OCI-M2 (cell line): Measurements from ENCODE around the gene TMEM184B.

Experiments used
- DNase-seq: peaks from one replicate; lab custom pipeline; 2025; ENCODE audit not compliant: unreplicated experiment; lab: John Stamatoyannopoulos, UW

TMEM184B gene

DNA sequence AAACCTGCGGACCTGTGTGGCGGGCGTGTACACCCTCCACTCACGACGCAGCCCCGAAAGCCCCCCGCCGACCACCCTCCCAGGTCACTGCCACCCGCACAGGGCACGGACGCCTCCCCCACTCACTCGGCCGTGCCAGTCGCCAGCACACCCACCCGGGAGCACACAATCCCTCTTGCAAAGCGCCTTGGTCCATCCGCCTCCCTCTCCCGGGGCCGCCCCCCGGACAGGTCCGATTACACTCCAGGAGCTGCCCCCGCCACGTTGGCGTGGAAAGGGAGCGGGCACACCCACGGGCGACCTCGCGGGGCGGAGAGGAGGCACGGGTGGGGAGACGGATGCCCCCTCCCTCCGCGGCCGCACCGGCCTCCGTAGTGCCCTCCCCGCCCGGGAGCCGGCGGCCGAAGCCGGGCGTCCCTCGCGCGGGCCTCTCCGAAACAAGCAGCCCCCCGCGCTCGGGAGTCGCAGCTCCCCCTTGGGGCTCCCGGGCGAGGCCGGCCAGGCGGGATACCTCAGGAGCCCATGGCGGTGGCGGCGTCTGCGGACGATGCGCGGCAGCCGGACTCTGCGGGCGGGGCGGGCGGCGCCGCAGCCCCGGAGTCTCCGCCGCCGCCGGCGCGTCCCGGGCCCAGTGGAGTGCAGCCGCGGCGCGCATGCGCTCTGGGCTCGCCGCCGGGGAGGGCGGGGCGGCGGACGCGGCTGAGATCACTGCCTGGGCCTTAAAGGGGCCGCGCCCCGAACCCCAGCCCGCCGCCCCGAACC lies at the start of gene TMEM184B:
TSS of gene TMEM184B (minus strand) at position 638 of the 762 bp plus-strand sequence. CDS start 25,049 bp downstream, outside the sequence.
- no peak for DNase-seq

DNA sequence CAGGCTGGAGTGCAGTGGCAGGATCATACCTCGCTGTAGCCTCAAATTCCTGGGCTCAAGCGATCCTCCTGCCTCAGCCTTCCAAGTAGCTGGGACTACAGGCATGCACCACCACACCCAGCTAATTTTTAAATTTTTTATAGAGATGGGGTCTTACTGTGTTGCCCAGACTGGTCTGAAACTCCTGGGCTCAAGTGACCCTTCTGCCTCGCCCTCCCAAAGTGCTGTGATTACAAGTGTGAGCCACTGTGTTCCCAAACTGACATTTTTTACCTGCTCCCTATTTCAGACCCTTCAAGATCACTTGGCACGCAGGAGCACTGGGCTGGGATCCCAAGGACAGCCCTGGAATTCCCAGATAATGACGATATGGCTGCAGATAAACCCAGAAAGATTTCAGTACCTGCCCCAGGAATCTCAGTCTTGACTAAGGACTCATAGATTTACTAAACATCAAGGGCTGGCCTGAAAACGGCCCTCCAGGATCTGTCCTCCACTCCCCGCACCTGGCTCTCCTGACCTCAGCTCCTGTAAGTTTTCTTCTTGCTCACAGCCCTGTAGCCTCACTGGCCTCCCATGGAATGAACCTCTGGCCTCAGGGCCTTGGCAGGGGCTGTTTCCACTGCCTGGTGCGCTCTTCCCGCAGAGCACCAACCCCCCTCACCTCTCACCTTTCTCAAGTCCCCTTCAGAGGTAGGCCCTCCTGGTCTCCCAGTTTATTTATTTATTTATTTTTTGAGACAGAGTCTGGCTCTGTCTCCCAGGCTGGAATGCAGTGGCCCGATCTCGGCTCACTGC lies 48.0 kb upstream of the TMEM184B start:
- no peak for DNase-seq

DNA sequence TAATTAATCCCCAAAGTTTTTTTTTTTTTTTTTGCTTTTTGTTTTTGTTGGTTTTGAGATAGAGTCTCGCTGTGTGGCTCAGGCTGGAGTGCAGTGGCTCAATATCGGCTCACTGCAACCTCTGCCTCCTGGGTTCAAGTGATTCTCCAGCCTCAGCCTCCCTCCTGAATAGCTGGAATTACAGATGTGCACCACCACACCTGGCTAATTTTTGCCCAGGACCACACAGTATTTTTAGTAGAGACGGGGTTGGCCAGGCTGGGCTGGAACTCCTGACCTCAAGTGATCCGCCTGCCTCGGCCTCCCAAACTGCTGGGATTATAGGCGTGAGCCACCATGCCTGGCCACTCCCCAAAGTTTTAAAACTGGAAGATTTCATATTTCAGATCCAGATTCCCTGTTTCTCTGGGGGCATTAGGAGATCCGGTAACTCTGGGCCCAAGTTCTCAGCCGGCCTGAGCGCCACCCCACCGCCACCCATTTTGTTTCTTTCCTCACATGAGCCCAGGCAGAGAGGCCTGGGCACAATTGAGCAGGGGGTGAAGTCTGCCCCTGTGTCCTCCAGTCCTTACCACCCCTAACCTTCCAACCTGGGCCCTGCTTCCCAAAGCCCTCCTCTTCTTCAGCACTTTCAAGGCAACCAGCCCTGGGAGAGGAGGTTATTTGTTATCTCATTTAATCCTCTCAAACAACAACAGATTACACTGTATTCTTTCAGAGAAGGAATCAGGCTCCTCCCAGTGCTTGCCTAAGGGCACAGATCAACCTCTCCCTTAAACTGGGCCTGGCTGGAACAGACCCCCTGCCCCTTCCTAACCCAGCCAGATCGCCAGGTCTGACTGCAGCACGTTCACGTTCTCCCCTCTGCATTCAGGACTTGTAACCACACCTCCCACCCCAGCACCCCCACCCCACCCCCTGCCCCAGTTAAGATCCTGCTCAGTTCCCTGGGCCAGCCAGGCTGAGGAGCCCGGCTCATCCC lies 46.3 kb upstream of the TMEM184B start:
- no peak for DNase-seq

DNA sequence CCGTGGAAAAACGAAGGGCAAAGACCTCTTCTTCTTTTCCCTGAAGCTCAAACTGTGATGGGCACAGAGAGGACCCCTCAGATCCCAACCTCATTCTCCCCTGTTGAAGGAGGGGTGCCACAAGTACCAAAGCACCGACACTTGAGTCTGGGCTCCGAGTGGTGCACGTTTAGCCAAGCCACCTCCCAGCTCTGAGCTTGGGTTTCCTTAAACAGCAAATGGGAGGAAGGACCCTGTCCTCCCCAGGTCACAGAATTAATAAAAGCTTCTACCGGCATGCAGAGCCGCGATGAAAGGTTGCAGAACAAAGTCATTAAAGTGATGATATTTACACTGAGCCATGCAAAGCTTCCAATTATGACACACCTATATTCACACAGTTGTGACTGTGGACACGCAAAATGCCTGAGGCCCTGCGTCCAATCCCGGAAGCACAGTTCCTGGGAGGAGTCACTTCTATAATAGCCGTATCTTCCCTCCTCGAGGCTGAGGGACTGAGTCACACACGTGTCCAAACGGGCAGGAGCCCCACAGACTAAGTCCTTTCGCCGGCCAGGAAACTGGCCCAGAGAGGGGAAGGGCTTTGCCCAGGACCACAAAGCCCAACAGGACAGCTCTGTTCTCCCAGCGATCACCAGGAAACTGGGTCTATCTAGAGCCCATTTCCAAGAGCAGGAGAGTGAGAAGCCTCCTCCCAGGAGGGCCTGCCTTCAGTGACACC lies 45.3 kb upstream of the TMEM184B start:
- DNase-seq: no peak

DNA sequence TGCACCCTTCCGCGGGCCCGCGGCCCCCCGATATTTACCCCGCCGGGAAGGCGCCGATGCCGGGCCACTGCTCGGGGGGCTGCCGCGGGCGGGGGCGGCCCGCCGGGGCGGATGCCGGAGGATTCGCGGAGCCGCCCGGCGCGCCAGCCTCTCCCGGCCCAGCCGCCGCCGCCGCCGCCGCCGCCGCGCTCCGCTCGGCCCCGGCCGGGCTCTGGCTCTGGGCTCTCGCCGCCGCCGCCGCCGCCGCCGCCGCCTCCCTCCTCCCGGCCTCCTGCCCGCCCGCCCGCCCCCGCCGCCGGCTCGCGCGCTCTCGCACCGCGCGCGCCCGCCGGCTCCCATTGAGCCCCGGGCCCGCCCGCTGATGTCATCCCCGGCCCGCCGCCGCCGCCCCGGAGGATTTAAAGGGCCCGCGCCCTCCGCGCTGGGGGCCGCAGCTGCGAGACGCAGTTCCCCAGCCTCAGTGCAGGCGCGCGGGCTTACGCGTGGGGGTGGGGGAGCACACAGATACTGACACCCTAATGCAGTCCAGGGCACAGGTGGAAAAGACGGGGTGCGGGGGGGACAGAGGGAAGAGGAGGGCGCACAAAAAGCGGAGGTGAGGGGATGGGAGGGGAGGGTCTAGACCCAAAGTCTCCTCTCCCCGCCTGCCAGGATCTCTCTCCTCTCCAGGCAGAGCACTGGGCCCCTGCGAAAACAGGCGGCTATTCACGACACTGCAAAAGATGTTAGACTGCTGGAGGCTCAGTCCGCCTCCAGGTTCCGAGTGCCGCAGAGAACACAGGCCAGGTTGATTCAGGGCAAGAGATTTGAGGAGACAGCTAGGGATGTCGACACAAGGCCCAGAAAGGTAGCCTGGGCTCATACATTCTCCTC lies 44.5 kb upstream of the TMEM184B start, which contains the start of gene CSNK1E:
TSS of gene CSNK1E (minus strand) at position 312 of the 873 bp plus-strand sequence. CDS start 3,276 bp downstream, outside the sequence.
- DNase-seq: no peak

DNA sequence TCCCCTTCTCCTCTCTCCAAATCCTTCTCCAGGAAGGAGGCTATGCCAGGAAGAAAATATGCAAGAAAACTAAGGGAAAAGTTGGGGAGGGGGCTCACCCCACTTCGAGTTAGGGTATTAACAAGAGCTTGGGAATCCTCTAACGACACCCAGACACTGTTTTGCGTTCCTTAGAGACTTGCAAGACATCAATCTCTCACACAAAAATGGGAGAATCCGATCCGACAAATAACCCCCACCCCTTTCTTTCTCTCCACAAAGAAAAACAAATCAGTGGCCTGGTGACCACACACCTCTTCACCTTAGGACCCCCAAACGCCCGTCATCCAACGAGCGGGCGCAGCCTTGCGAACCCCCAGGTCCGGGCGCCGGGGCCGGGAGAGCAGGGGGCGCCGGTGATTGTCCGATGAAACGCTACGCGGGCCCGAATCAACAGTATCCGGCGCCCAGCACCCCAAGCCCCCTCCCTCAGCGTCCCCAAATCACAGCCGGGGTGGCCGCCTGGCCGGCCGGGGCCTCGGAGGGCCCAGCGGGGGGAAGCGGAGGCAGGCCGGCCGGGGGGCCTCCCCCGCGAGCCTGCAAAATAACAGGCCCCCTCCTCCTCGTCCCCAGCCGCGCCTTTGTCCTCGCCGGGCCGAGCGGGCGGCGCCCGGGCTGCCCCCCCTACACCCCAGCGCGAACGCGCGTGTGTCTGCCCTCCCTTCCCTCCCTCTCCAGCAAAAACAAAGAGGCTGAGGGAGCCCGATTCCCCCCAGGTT lies 43.7 kb upstream of the TMEM184B start:
- no peak for DNase-seq

DNA sequence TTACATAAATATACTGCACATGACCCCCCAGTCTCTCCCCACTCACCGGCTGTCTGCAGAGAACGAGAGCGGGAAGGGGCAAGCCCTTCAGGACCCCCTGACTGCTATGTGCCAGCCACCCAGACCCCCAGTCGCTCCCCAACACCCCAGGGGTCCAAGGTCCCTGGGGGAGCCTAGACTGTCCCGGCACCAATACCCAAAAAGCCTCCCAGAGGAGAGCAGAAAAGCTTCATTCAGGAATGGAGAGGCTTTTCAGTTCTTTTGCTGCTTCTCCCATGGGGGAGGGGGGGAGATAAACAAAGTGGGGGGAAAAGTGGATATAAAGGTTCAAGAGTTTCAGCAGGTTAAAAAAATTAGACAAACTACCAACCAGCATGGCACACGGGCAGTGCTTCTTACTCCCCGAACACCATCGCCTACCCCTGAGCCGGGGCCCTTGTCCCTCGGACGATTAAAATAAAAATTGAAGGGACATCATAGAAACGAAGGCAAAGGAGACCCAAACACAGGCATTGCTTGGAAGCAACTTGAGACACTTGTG lies 43.1 kb upstream of the TMEM184B start:
- no peak for DNase-seq

DNA sequence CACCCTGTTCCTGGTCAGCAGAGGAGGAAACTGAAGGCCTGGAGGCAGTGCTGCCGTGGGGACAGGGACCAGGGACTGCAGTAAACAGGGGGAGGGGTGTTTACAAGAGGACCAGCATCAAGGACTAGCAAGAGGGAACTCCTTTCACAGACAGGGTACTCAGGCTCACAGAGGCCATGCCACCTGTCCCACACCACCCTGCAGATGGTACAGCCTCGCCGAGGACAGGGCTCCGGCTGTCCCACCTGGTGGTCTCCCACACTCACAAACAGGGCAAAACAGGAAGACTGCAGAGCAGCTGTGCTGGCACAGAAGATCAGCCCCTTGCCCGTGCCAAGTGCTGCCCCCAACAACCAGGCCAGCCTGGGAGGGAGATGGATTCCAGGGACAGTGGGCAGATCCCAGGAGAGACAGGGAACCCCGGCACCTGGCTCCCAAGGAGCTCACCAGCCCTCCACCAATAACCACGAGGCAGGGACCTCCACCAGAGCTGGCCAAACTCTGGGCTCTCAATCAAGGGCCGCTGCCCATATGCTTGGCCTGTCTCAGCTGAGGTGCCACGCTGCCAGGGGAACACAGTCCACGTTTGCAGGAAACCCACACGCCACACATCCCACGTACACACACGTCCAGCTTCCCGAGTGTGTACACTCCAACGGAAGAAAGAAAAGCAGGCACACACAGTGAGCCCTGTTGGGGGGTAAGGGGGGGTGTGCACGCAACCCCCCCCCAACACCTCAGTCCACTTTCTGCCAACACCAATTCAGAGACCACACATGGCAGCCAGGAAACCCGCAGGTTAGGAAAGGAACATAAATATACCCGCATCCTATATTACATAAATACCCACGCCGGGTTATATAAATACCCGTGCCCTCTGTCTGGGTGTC lies 42.4 kb upstream of the TMEM184B start:
- no peak for DNase-seq

DNA sequence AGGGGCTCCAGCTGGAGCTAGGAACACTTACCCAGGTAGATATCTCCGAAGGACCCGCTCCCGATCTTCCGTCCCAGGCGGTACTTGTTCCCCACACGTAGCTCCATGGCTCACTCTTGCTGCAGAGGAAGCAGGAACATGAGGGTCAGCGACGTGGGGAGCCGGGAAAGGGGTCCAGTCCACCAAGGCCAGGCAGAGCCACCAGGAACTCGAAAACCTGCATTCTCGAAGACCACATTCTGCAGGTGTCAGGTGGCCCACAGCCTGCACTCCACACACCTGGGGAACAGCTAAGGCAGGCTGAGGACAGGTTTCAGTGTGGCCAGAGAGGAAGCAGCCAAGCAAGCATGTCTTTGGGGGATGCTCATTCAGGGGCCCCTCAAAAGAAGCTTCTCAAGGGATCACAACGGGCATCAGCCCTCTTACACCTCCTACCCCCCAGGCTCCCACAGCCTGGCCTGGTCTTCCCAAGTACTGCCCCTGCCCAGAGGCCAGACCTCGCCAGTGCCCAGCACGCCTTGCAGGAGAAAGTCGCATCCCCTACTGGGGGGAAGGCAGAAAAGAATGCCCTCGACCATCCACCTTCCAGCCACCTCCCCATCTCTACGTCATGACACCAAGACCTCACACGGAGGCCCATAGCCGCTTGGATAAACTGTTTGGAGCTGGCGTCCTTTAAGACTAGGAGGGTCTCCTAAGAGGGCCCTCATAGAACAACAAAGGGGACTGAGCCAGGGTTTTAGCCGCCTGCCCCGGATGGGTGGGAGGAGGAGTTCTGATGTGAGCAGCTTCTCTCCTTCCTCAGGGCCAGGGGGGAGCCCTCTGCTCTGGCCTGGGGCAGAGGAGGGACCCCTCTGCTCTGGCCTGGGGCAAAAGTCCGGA lies 41.5 kb upstream of the TMEM184B start:
- no peak for DNase-seq

DNA sequence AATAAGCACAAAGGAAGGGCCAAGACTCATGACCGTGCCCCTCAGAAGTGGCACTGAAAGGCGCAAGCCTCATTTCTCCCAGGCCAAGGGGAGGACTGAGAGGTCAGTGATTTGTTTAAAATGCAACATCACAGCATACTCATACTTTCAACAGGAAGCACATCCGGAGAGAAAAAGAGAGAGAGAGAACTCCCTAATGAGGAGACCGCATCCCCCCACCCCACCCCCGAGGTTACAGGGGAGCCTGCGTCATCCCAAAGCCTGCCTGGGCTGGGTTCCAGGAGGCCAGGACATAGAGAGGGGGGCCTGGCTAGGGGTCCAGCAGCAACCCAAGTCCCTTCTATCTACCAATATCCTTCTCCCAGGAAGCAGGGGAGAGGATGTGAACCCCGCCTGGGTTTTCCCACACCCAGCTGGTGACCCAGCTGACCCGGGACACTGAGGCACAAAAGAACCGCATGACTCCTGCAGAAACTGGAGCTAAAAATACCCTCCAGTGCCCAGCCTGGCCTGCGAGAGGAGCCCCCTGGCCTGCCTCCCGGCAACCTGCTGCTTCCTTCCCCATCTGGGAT lies 40.7 kb upstream of the TMEM184B start:
- DNase-seq: no peak

DNA sequence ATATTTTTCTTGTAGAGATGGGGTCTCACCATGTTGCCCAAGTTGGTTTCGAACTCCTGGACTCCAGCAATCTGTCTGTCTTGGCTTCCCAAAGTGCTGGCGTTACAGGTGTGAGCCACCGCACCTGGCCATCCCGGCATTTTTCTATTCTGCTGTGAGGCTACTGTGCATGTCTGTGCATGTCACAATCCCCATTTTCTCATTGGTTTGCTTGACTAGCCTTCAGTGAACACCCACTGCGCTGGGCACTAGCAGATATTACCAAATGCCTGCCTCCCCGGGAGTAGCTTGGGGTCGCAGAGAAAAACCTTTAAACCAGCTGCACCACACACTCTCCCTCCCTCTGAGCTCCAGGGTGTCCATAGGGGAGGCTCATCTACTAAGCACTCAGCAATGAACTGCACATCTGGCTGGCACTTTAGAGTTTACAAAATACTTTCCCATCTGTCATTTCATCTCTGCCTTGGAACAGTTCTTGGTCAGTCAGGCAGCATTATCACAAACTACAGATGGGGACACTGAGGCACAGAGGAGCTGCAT lies 39.5 kb upstream of the TMEM184B start:
- no peak for DNase-seq

DNA sequence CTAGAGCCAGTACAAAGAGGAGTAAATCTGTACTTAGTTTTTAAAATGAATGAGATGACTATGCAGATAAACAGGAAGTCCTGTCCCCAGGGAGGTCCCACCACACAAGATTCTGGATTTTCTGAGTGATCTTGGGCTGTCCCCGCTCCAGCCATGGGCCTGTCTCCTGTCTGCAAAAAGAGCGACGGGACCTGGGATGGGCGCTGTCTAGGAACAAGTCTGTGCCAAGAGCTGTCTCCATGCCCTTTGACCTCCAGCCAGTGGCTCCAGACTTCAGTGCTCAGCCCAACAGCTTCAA lies 38.5 kb upstream of the TMEM184B start:
- no peak for DNase-seq

DNA sequence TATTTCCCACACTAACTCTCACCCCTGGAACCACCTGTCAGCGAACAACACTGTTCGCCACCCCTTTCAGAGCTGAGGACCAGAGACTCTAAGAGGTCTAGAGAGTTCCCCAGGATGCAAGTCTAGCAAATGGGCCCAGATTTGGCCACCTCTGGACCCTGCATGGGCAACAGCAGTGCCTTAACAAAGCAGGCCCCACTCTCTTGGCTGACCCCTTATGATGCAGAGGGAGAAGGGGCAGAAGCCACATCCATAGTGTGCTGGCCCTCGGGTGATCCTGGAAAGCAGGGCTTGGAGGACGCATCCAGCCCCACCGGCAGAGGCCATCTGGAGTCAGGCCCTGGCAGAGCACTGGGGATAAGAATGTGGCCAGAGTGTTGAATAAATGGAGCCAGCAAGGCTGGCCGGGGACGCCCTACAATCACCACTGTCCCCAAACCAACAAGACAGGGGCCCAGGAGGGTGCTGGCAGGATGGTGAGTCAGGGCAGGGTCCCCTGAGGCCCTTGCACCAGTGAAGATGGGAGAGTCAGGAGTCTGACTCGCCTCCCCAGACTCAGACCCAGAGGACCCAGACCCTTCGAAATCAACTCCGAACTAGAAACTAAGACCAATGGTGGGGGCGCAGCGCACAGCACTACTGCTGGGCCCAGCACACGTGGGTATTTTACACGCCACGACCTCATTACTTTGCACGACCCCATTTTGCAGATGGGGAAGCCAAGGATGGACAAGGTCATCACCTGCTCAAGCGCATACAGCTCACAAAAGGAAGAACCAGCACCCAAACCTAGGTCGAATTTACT lies 37.9 kb upstream of the TMEM184B start:
- DNase-seq: no peak

DNA sequence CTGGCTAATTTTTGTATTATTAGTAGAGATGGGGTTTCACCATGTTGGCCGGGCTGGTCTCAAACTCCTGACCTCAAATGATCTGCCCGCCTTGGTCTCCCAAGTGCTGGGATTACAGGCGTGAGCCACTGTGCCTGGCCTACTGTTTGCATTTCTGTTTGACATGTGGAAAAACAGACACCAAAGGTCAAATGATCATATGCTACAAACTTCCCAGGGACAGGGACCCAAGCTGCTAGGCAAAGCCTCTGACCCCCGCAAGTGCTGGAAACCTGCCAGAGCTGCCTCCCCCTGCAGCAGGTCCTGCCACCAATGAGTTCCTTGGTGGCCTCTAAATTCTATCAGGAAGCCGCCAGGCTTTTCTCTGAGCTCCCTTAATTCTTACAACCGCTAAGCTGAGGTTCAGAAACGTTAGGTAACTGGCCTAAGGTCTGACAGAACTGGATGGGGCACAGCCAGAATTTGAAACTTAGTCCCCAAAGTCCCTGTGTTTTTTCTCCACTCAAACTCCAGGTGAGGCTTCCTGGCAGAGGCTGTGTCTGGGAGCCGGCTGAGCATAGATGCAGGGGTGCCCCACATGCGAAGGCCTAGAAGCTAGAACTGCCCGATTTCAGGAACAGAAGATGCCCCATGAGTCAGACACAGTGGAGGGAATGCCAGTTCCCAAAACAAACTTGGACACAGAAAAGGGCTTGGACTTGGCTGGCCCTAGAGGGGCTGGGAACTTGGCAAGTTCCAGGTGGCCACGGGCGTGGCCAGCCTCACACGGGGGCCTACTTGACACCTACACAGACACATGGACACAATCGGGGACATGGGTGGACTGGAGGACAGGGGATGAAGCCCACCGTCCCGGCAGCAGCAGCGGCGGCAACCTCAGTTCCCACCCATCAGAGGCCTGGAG lies 37.1 kb upstream of the TMEM184B start:
- DNase-seq: no peak
